ENCODE measurements around the gene WDR82. TPM values are rescaled to one million over a fixed set of nuclear protein-coding genes. Genes with fewer than 3 reads are reported as not detected.

The WDR82 gene
- total RNA-seq, 2 donors from 2014 or later: 81.1 to 106 TPM

- Mint-ChIP-seq H3K27ac (peak overlapping the region; percentile 82), H3K9me3 (no peaks in the 10 kb centered on the region), H3K27me3 (no peaks in the 10 kb centered on the region), H3K36me3 (ENCODE audit: low read depth) (peaks cover 31% of the 10 kb centered on the region), H3K4me3 (peak overlapping the region; percentile 38), H3K4me1 (peaks cover 39% of the 10 kb centered on the region)
- no peak for ATAC-seq (replicated peaks)
Measured at GRCh38 chr3:52226229-52226817, 52.1 kb downstream of the WDR82 start.

DNA sequence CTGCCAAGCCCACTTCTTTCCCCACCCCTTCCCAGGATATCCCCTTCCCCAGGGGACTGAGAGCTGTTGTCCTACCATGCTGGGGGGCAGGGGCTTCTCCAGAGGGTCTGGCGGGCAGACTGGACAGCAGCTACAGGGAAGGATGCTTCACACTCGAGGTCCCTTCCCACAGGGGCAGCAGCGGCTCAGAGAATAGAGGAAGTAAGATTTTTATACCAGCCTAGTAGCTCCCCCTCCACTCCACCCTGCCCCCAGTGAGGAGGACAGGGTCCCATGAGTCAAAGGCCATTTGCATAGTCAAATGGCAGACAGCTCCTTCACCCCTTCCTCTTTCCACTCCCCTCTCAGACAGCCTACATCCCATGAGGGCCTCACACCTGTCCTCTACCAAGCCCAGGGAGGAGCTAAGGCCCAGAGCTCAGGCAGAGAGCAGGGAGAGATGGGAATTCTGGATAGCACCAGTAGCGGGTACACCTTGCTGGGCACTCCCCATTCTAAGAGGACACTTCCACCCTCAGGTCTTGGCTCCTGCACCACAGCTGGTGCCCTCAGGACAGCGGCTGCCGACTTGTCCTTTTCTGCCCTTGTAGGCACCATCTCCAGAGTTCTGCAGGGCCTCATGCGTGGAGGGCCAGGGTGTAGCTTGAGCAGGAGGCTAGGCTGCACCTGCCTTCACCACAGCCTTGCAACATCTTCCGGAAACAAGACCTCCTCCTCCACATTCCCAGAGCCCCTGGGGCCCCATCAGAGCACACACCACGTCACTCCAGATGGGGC, 52.8 kb downstream of the WDR82 start, which contains the start of gene TLR9:
Gene TLR9 (minus strand): TSS at position 194 of the 777 bp plus-strand sequence. CDS start 116 bp downstream, at position 78.
- H3K4me1 Mint-ChIP-seq: peaks cover 39% of the 10 kb centered on the region
- H3K4me3 Mint-ChIP-seq: peak within 1 kb of the TSS; percentile 87
- no peaks in the 10 kb centered on the region for H3K27me3 Mint-ChIP-seq

DNA sequence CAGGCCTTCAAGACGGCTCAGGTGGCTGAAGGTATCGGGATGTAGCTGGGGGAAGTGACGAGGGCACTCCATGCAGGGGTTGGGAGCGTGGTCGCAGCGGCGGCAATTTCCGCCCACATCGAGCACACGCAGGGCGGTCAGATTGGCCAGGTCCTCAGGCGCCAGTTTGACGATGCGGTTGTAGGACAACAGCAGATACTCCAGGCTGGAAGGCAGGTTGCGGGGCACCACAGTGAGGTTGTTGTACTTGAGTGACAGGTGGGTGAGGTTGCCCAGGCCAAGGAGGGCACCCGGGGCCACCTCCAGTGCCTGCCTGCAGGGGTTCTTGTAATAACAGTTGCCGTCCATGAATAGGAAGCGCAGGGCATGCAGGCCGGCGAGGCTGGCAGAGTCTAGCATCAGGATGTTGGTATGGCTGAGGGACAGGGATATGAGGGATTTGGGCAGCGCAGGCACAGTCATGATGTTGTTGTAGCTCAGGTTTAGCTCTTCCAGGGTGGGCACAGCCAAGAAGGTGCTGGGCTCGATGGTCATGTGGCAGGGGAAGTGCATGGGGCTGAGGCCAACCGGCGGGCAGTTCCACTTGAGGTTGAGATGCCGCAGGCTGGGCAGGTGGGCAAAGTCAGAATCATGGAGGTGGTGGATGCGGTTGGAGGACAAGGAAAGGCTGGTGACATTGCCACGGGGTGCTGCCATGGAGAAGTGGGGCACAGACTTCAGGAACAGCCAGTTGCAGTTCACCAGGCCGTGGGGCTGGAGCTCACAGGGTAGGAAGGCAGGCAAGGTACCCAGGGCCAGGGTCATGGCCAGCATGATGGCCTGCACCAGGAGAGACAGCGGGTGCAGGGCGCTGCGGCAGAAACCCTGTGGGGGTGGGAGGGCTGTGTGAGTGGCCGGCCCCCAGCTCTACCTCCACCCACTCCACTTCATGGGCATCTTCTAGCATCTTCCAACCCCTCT, 54.7 kb downstream of the WDR82 start:
- H3K27ac Mint-ChIP-seq: peak overlapping the region; percentile 82
- peak overlapping the region; percentile 87 for H3K4me3 Mint-ChIP-seq
- peaks cover 39% of the 10 kb centered on the region for H3K4me1 Mint-ChIP-seq
- no peaks in the 10 kb centered on the region for H3K9me3 Mint-ChIP-seq
- no peaks in the 10 kb centered on the region for H3K27me3 Mint-ChIP-seq
- peaks cover 9% of the 10 kb centered on the region for H3K36me3 Mint-ChIP-seq (ENCODE audit: low read depth)
- ATAC-seq (replicated peaks): no peak

More for the DNA sequence above, 52.8 kb downstream of the WDR82 start, which contains the start of gene TLR9:
- Mint-ChIP-seq H3K36me3 (ENCODE audit: low read depth) (peaks cover 25% of the 10 kb centered on the region), H3K9me3 (no peaks in the 10 kb centered on the region), H3K27ac (peak within 1 kb of the TSS; percentile 82)
- peak; percentile 39 for ATAC-seq (replicated peaks)

DNA sequence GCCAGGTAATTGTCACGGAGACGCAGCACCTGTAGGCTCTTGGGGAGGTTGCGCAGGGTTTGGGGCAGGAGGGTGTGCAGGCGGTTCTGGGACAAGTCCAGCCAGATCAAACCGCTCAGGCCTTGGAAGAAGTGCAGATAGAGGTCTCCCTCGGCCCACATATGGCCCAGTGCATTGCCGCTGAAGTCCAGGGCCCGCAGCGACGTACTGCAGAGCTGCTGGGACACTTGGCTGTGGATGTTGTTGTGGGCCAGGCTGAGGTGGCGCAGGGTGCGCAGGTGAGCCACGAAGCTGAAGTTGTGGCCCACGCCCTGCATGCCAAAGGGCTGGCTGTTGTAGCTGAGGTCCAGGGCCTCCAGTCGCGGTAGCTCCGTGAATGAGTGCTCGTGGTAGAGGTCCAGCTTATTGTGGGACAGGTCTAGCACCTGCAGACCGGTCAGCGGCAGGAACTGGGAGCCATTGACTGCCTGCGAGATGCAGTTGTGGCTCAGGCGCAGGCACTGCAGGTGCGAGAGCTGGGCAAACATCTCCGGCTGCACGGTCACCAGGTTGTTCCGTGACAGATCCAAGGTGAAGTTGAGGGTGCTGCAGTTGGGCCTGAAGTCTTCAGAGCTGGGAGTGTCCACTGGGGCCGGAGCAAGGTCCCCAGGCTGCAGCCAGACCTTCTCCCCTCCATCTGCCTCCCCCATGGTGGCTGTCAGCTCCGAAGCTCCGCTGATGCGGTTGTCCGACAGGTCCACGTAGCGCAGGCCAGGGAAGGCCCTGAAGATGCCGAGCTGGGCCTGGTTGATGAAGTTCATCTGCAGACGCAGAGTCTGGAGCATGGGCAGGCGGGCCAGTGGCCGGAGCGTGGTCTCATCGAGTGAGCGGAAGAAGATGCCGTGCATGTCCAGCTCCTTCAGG, 55.9 kb downstream of the WDR82 start:
- no peaks in the 10 kb centered on the region for H3K9me3 Mint-ChIP-seq
- peak overlapping the region; percentile 92 for H3K27ac Mint-ChIP-seq
- peaks cover 42% of the 10 kb centered on the region for H3K4me1 Mint-ChIP-seq
- H3K27me3 Mint-ChIP-seq: no peaks in the 10 kb centered on the region
- ATAC-seq (replicated peaks): no peak
- peaks cover 2% of the 10 kb centered on the region for H3K36me3 Mint-ChIP-seq (ENCODE audit: low read depth)
- peak overlapping the region; percentile 87 for H3K4me3 Mint-ChIP-seq

GRCh38 chr3:52221563-52222318, 56.7 kb downstream of the WDR82 start:
- peaks cover 48% of the 10 kb centered on the region for H3K4me1 Mint-ChIP-seq
- peak overlapping the region; percentile 92 for H3K27ac Mint-ChIP-seq
- peaks cover 3% of the 10 kb centered on the region for H3K36me3 Mint-ChIP-seq (ENCODE audit: low read depth)

GRCh38 chr3:52221141-52221562, 57.3 kb downstream of the WDR82 start:
- Mint-ChIP-seq H3K4me3 (peak overlapping the region; percentile 87), H3K4me1 (peaks cover 47% of the 10 kb centered on the region), H3K9me3 (no peaks in the 10 kb centered on the region), H3K27ac (peak overlapping the region; percentile 38), H3K36me3 (ENCODE audit: low read depth) (peaks cover 6% of the 10 kb centered on the region), H3K27me3 (no peaks in the 10 kb centered on the region)
- ATAC-seq (replicated peaks): no peak

More at GRCh38 chr3:52221563-52222318, 56.7 kb downstream of the WDR82 start:
- H3K27me3 Mint-ChIP-seq: no peaks in the 10 kb centered on the region
- ATAC-seq (replicated peaks): peak; percentile 58
- H3K4me3 Mint-ChIP-seq: peak overlapping the region; percentile 87
- no peaks in the 10 kb centered on the region for H3K9me3 Mint-ChIP-seq

DNA sequence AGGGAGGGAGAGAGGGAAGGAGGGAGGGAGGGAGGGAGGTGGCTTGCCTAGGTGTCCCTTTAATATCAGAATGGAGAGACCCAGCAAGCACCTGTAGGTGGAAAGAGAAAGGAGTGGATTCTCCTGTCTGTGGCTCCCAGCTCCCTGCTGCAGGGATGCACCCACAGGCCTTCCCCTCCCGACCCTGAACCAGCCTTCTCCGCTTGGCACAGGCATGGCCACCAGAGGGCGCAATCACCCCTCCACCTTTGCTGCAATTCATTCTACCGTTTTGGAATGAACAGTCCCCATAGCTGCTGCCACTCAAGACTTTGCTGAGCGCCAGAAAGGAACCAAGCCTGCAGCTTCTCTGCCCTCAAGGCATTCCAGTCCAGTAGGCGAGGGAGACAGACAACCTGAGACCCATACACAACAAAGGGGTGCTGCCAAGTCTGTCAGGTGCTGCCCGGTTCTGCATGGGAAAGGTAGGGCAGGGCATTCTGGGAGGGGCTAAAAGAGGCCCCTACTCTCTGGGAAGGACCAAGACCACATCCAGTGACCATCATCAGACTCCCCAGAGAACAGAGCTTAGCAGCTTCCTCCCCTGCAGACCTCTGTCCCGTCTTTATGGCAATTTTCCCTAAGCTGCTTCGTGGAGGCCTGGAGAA, 57.9 kb downstream of the WDR82 start:
- Mint-ChIP-seq H3K9me3 (no peaks in the 10 kb centered on the region), H3K36me3 (ENCODE audit: low read depth) (peaks cover 10% of the 10 kb centered on the region), H3K27me3 (no peaks in the 10 kb centered on the region), H3K4me3 (peak overlapping the region; percentile 51), H3K4me1 (peaks cover 43% of the 10 kb centered on the region), H3K27ac (peak overlapping the region; percentile 38)
- ATAC-seq (replicated peaks): peak; percentile 71

DNA sequence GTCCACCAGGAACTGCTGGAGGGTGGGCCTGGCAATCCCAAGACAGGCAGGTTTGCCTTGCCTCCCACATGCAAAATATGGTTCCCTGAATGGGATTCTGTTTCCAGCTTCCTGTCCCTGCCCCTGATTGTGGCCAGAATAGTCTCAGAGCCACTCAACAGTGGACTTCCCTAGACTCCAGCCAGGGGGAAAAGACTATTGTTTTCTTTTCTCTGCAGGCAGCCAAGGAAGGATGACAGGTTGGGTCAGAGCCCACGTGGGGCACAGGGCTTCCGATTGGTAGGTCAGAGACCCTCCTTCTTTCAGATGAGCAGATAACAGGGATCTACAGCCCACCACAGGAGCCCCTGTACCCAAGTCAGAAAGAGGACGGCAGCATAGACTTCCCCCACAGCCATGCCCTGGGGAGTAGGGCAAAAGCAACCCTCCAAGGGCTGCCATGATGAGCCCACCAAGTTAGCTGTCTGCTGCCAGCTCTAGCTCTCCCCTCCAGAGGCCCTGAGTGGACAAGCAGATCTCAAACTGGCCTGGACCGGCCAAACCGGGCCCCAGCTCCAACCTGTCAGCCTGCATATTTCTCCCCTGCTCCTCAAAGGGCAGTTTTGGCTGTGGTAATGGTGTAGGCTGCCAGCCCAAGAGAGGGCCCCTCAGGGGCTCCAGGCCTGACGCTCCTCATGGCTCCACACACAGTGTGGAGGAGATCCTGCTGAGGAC, 59.4 kb downstream of the WDR82 start:
- no peak for ATAC-seq (replicated peaks)
- Mint-ChIP-seq H3K4me3 (peak overlapping the region; percentile 75), H3K27me3 (no peaks in the 10 kb centered on the region), H3K4me1 (peaks cover 37% of the 10 kb centered on the region), H3K27ac (peak overlapping the region; percentile 85), H3K36me3 (ENCODE audit: low read depth) (peaks cover 24% of the 10 kb centered on the region), H3K9me3 (no peaks in the 10 kb centered on the region)

DNA sequence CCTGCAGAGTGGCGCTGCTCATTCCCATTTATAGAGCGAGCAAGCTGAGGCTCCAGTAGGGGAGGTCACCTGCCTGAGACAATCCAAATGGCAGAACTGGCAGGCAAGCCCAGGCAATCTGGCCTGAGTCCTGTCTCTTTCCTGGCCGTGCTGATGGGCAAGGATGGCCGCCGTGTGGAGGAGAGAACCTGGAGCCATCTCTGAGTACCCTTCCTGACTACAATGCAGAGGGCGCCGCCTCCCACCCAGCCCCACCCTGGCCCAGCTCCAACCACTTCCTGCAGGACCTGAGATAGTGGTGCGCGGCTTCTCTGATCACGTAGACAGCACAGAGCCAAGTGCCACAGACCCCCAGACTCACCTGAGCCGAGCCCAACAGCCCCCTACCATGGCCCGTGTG, 60.0 kb downstream of the WDR82 start:
- H3K36me3 Mint-ChIP-seq (ENCODE audit: low read depth): peaks cover 31% of the 10 kb centered on the region
- peak overlapping the region; percentile 85 for H3K27ac Mint-ChIP-seq
- no peaks in the 10 kb centered on the region for H3K9me3 Mint-ChIP-seq
- peaks cover 31% of the 10 kb centered on the region for H3K4me1 Mint-ChIP-seq
- peak; percentile 27 for ATAC-seq (replicated peaks)
- H3K27me3 Mint-ChIP-seq: no peaks in the 10 kb centered on the region
- peak overlapping the region; percentile 75 for H3K4me3 Mint-ChIP-seq

DNA sequence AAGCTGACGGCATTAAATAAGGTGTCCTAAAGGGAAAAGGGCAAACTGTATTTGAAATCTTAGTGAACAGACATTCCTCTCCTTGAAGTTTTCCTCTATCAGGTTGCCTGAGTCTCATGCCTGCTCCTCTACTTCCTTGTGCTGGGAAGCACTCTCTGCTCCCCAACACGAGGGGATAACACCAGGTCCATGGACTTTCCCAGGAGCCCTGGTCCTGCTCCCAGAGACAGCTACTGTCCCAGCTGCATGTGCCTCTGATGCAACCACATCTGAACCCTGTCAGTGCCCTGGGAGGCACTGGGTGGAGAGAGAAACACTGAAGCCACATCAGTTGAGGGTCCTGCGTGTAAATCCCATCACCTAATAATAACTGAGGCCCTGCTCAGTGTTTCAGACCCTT, 60.4 kb downstream of the WDR82 start:
- H3K27me3 Mint-ChIP-seq: no peaks in the 10 kb centered on the region
- peak overlapping the region; percentile 75 for H3K4me3 Mint-ChIP-seq
- H3K4me1 Mint-ChIP-seq: peaks cover 29% of the 10 kb centered on the region
- ATAC-seq (replicated peaks): no peak
- peak overlapping the region; percentile 85 for H3K27ac Mint-ChIP-seq
- no peaks in the 10 kb centered on the region for H3K9me3 Mint-ChIP-seq
- H3K36me3 Mint-ChIP-seq (ENCODE audit: low read depth): peaks cover 35% of the 10 kb centered on the region

GRCh38 chr3:52217409-52217805, 61.0 kb downstream of the WDR82 start:
- H3K9me3 Mint-ChIP-seq: no peaks in the 10 kb centered on the region
- peaks cover 41% of the 10 kb centered on the region for H3K36me3 Mint-ChIP-seq (ENCODE audit: low read depth)
- peak overlapping the region; percentile 75 for H3K4me3 Mint-ChIP-seq
- ATAC-seq (replicated peaks): peak; percentile 27
- peaks cover 27% of the 10 kb centered on the region for H3K4me1 Mint-ChIP-seq
- H3K27ac Mint-ChIP-seq: peak overlapping the region; percentile 85
- no peaks in the 10 kb centered on the region for H3K27me3 Mint-ChIP-seq

All from activated T-helper 17 cell treated with anti-CD3 and anti-CD28 coated beads, Interleukin-2, amount 50 U/mL, for 72 hours (primary cell).